ENCODE measurements around the gene KIAA1217.

DNA sequence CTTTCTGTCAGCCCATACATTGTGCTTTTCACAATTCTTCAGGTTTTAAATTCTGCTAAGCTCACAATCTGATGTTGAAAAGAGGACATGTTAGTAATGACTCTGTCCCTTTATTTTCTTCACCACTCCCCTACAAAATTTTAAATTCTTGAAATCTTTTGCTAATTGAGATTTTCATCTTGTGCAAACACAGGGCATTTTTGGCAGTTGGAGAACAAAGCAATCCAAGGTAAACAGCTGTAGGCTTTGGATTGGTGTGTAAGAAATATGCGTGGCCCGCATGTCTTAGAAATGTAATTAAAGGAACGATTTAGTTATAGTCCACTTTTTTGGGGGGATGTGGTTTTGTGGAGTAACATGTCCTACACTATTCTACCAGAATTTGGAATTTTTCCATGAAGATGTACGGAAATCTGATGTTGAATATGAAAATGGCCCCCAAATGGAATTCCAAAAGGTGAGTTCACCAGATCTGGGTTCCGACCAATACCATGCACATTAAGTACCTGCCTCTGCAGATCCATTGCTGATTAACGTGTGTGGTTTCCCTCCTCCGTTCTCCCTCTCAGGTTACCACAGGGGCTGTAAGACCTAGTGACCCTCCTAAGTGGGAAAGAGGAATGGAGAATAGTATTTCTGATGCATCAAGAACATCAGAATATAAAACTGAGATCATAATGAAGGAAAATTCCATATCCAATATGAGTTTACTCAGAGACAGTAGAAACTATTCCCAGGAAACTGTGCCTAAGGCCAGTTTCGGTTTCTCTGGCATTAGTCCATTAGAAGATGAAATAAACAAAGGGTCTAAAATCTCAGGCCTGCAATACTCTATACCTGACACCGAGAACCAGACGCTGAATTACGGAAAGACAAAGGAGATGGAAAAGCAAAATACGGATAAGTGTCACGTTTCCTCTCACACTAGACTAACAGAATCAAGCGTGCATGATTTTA, 333.7 kb downstream of the KIAA1217 start:
- TF ChIP-seq, protein P1, sequence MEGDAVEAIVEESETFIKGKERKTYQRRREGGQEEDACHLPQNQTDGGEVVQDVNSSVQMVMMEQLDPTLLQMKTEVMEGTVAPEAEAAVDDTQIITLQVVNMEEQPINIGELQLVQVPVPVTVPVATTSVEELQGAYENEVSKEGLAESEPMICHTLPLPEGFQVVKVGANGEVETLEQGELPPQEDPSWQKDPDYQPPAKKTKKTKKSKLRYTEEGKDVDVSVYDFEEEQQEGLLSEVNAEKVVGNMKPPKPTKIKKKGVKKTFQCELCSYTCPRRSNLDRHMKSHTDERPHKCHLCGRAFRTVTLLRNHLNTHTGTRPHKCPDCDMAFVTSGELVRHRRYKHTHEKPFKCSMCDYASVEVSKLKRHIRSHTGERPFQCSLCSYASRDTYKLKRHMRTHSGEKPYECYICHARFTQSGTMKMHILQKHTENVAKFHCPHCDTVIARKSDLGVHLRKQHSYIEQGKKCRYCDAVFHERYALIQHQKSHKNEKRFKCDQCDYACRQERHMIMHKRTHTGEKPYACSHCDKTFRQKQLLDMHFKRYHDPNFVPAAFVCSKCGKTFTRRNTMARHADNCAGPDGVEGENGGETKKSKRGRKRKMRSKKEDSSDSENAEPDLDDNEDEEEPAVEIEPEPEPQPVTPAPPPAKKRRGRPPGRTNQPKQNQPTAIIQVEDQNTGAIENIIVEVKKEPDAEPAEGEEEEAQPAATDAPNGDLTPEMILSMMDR (conservative IDR thresholded peaks at IDR 0.05; ENCODE audit: low read depth, low read length), result no peak
- no peak for TF ChIP-seq EZH2 (IDR thresholded peaks at IDR 0.05; ENCODE audit: borderline replicate concordance, low read depth, low read length, poor library complexity, severe bottlenecking)
